GM12892 (cell line): ENCODE results near the gene CCDC57.

Source experiments
- DNase-seq: peaks from one replicate; pipeline ENCODE4 v3.0.0; 2011; ENCODE audit not compliant: insufficient read length
- FAIRE-seq: peaks from 2 replicates; lab custom pipeline; 2011; peaks lifted over from hg19 to GRCh38; lab: Jason Lieb, UNC
- POLR2A ChIP-seq: IDR thresholded peaks from 2 replicates; pipeline ENCODE4 v1.6.1; 2011; ENCODE audit warnings: low read depth, low read length, control low read depth
- POLR2AphosphoS5 ChIP-seq: IDR thresholded peaks from 2 replicates; pipeline ENCODE4 v1.6.1; 2011; ENCODE audit warnings: low read depth, low read length, control low read depth
- TAF1 ChIP-seq: IDR thresholded peaks from 2 replicates; pipeline ENCODE4 v1.6.1; 2011; ENCODE audit warnings: low read depth, mild to moderate bottlenecking, control low read depth, low read length, borderline replicate concordance

CCDC57 gene

DNA sequence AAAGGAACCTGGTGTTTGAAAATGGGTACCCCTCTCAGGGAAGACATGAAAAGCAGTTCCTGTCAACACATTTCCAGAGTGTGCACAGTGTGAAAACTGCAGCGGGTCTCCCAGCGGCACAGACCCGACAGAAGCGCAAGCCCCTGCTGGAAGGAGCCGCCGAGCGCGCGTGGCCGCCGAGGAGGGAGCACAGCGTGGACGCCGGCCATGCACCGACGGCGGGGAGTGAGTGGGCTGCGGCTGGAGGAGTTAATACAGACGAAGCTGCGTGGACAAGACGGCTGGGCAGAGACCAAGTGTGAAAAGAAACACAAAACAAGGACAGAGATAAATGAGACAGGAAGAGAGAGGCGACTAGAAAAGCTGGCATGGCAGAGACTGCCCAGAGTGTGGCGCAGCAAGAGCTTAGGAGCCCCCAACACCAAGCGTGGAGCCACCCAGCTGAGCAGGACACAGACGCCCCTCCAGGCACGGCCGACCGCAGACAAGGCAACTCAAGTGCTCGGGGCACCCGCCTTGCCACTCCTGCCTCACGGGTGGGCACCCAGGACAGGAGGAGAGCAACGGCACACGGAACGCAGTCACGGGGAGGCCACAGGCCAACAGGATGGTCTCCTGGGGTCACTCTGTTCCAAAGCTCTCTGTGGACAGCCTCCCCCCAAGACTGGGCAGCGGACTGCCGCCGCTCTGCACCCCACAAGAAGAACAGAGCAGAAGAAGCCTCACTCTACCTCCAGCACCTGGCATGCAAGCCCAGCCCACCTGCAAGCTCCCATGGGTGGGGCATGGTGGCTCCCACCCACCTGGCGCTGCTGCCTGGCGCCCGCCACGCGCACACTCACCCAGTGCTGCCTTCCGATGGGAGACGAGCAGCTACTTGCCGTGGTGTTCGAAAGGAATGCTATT, 32.7 kb upstream of the CCDC57 start:
- TF ChIP-seq TAF1 (no peak), POLR2AphosphoS5 (peak; percentile 75; the same call in 1 of the 2 replicates), POLR2A (peak; percentile 51; the same call in 1 of the 2 replicates)
- no peak for FAIRE-seq
- no peak for DNase-seq

DNA sequence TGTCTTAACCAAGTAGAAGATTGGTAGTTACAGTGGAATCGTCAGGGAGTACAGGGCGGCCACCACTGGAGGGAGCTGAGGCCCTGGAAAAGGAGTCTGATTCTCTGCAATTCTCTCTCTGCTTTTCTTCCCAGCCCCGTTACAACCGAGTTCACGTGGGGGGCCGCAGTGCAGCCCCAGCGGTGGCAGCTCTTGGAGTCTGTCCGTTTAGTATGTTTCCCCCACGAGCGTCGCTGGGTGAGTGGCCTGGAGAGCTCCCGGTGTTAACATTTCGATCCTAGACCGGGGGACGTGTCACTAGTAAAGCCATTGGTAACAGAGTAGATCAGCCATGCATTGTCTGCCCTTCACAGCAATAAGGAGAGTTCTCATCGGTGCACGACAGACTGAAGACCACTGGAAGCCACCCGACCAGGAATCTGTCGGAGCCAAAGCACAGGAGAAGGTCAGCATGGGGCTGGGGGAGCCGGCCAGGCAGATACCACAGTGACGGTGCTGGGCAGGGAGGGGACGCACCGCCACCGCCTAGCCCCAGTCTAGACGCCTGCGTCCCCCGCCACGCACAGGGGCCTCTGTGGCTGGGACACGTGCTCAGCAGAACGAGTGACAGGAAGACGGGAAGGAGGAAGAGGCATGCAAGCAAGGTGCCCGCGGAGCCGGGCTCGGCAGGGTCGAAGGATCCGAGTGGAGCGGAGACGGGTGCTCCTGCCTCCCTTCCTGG, 31.9 kb upstream of the CCDC57 start:
- TF ChIP-seq POLR2AphosphoS5 (no peak; the same call in 1 of the 2 replicates), TAF1 (no peak), POLR2A (no peak; the same call in 1 of the 2 replicates)
- DNase-seq (no peak), FAIRE-seq (no peak)

- FAIRE-seq: no peak
These were observed 31.2 kb upstream of the CCDC57 start for GRCh38 chr17:82243648-82244412.

GRCh38 chr17:82242977-82243647, 30.5 kb upstream of the CCDC57 start:
- DNase-seq: no peak

More at GRCh38 chr17:82243648-82244412, 31.2 kb upstream of the CCDC57 start:
- no peak for TF ChIP-seq TAF1
- 0 out of 2 replicates have a peak, but pooled peaks have one; percentile 33 for TF ChIP-seq POLR2AphosphoS5
- peak; percentile 20 for TF ChIP-seq POLR2A
- no peak for DNase-seq

GRCh38 chr17:82242698-82242976, 30.0 kb upstream of the CCDC57 start:
- peak; percentile 21 for FAIRE-seq
- no peak for TF ChIP-seq POLR2A
- TF ChIP-seq TAF1: no peak
- TF ChIP-seq POLR2AphosphoS5: no peak
- DNase-seq: no peak

More at GRCh38 chr17:82242977-82243647, 30.5 kb upstream of the CCDC57 start:
- FAIRE-seq: no peak
- peak; percentile 65; the same call in 1 of the 2 replicates for TF ChIP-seq POLR2AphosphoS5
- TF ChIP-seq TAF1: no peak
- TF ChIP-seq POLR2A: no peak

DNA sequence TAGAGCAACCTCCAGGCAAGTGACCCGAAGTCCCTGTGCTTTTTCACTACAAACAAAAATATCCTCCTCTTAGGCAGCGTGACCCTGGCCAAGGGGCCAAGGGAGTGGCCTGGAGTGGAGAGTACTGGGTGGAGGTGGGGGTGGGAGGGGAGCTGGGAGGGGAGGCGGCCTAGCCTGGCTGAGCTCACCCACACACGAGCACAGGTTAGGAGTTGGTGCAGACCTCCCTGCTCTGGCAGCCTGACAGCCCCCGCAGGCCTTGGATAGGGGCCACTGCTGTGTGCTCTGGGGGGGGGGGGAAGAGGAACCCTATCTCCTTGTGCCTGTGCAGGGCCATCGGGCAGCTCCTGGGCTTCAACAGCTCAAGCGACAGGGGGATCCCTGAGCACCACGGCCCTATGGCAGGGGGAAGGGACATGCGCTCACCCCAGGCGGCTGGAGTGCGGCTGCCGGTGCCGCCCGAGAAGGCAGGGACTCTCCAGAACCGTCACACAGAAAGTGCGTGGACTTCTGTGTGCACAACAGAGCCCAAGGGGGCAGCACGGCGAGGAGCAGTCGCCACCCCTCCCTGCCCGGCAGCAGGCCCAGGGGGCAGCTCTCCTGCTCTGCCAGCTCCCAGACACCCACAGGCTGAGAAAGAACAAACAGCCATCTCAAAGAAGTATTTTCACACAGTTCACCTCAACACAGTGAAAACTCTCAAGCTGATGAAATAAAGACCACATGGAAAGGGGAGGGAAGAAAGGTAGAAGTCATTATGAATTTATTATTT, 29.5 kb upstream of the CCDC57 start:
- peak; percentile 63 for FAIRE-seq
- TF ChIP-seq TAF1 (no peak), POLR2A (no peak; the same call in 1 of the 2 replicates), POLR2AphosphoS5 (no peak)
- DNase-seq: no peak

- FAIRE-seq (peak; percentile 30), DNase-seq (no peak)
- TF ChIP-seq POLR2AphosphoS5: no peak; the same call in none of the 2 replicates
- no peak for TF ChIP-seq TAF1
- no peak; the same call in none of the 2 replicates for TF ChIP-seq POLR2A
These were observed 28.7 kb upstream of the CCDC57 start for GRCh38 chr17:82241183-82241925.

GRCh38 chr17:82240506-82241182, 28.0 kb upstream of the CCDC57 start:
- no peak for DNase-seq
- FAIRE-seq: no peak
- no peak for TF ChIP-seq POLR2AphosphoS5
- TF ChIP-seq TAF1: no peak
- no peak for TF ChIP-seq POLR2A
